A549 (cell line): Measurements from ENCODE around the gene ZNF672. TPM values are rescaled to one million over a fixed set of nuclear protein-coding genes. Genes with fewer than 3 reads are reported as not detected.

Experiments used
- ATAC-seq, 2 experiments: fragments of 200-7000 bp in 1 of 2; fragments of >200 bp in 1 of 2; cut with Nextera tagmentation in 1 of 2; cut with Tn5 transposase in 1 of 2; 3 replicates each; pipeline versions ENCODE4 v1.8.0 to v1.9.1; 2018 to 2020; ENCODE audit warnings: mild to moderate bottlenecking in 1 of 2, moderate library complexity in 1 of 2
- CTCF ChIA-PET: fragments of 300-600 bp; sonication (Branson Sonifier 250); formaldehyde crosslinking; extraction: SDS; loops from one replicate; lab custom pipeline; 2021; ENCODE audit warnings: antibody characterized with exemption, inconsistent platforms; lab: Yijun Ruan, JAX
- POLR2A ChIA-PET: fragments of 350-600 bp; formaldehyde crosslinking; extraction: SDS; loops from one replicate; lab custom pipeline; 2021; ENCODE audit warnings: antibody characterized with exemption, inconsistent platforms; lab: Yijun Ruan, JAX
- DNase-seq, 2 experiments: peaks; one replicate each; pipeline versions ENCODE4 v3.0.0 to v3.0.0-alpha.2; 2011 to 2016; ENCODE audit warnings: low read depth in 1 of 2, low spot score in 1 of 2
- FAIRE-seq: peaks from 2 replicates; lab custom pipeline; 2011; peaks lifted over from hg19 to GRCh38; lab: Jason Lieb, UNC
- H3K27ac ChIP-seq, 2 experiments: fragments of >200 bp; sonication (Bioruptor Twin); formaldehyde crosslinking; 3 replicates each; pipeline ENCODE4 v1.5.1; 2016 to 2017
- H3K4me1 ChIP-seq: fragments of >200 bp; sonication (Bioruptor Twin); formaldehyde crosslinking; 3 replicates; pipeline ENCODE4 v1.6.1; 2016
- H3K4me2 ChIP-seq: fragments of >200 bp; sonication (Bioruptor Twin); formaldehyde crosslinking; 3 replicates; pipeline ENCODE4 v1.6.1; 2016
- H3K4me3 ChIP-seq: fragments of >200 bp; sonication (Bioruptor Twin); formaldehyde crosslinking; 3 replicates; pipeline ENCODE4 v1.5.1; 2016
- H3K9me3 ChIP-seq: fragments of >200 bp; sonication (Bioruptor Twin); formaldehyde crosslinking; 3 replicates; pipeline ENCODE4 v1.6.1; 2016
- BHLHE40 ChIP-seq: IDR thresholded peaks from 2 replicates; pipeline ENCODE4 v1.6.1; 2012; ENCODE audit warnings: low read depth, low read length, inconsistent platforms
- CHD4 ChIP-seq: fragments of 200-600 bp; sonication (generic); IDR thresholded peaks from 2 replicates; pipeline ENCODE4 v1.6.1; 2016; ENCODE audit warnings: antibody characterized with exemption, mild to moderate bottlenecking, borderline replicate concordance
- EHF ChIP-seq: fragments of 250-450 bp; sonication (Bioruptor Pico); IDR thresholded peaks from 2 replicates; pipeline ENCODE4 v1.5.0; 2020; ENCODE audit warnings: mild to moderate bottlenecking
- JUNB ChIP-seq: fragments of >200 bp; sonication (Bioruptor Twin); formaldehyde crosslinking; IDR thresholded peaks from 2 replicates; pipeline ENCODE4 v1.6.1; 2016
- KDM5A ChIP-seq: fragments of 200-600 bp; sonication (generic); IDR thresholded peaks from 2 replicates; pipeline ENCODE4 v1.6.1; 2016; ENCODE audit warnings: antibody characterized with exemption, mild to moderate bottlenecking
- MAFK ChIP-seq: fragments of 450-650 bp; IDR thresholded peaks from 2 replicates; pipeline ENCODE4 v1.6.1; 2014; ENCODE audit not compliant: partially characterized antibody
- NPAS2 ChIP-seq: fragments of 250-450 bp; sonication (Bioruptor Pico); IDR thresholded peaks from 2 replicates; pipeline ENCODE4 v1.8.0; 2022; ENCODE audit warnings: mild to moderate bottlenecking, moderate library complexity, borderline replicate concordance
- NR3C1 ChIP-seq: fragments of >200 bp; sonication (Bioruptor Twin); formaldehyde crosslinking; IDR thresholded peaks from 3 replicates; pipeline ENCODE4 v1.6.1; 2017
- PHF8 ChIP-seq: fragments of 200-600 bp; sonication (generic); IDR thresholded peaks from 2 replicates; pipeline ENCODE4 v1.6.1; 2016; ENCODE audit warnings: low read depth, mild to moderate bottlenecking, antibody characterized with exemption, moderate library complexity, borderline replicate concordance
- RAD21 ChIP-seq, 2 experiments: fragments of >200 bp in 1 of 2; sonication (Bioruptor Twin) in 1 of 2; formaldehyde crosslinking in 1 of 2; IDR thresholded peaks in 1 of 2; conservative IDR thresholded peaks in 1 of 2; 2 replicates in 1 of 2; 3 replicates in 1 of 2; pipeline ENCODE4 v1.6.1; 2012 to 2018; ENCODE audit warnings: inconsistent platforms in 1 of 2
- RARB ChIP-seq: fragments of 250-450 bp; sonication (Bioruptor Pico); IDR thresholded peaks from 2 replicates; pipeline ENCODE4 v1.8.0; 2021; ENCODE audit warnings: mild to moderate bottlenecking, moderate library complexity
- RCOR1 ChIP-seq: fragments of 150-350 bp; IDR thresholded peaks from 2 replicates; pipeline ENCODE4 v1.6.1; 2014; ENCODE audit warnings: antibody characterized with exemption, low read length, low read depth
- SMC3 ChIP-seq: fragments of >200 bp; sonication (Bioruptor Twin); formaldehyde crosslinking; IDR thresholded peaks from 3 replicates; pipeline ENCODE4 v1.6.1; 2018; ENCODE audit warnings: inconsistent platforms
- SREBF2 ChIP-seq: fragments of 450-650 bp; IDR thresholded peaks from 2 replicates; pipeline ENCODE4 v1.6.1; 2014; ENCODE audit warnings: mild to moderate bottlenecking, moderate library complexity
- TP53 ChIP-seq: fragments of 250-450 bp; sonication (Bioruptor Pico); IDR thresholded peaks from 2 replicates; pipeline ENCODE4 v1.5.0; 2021; ENCODE audit warnings: mild to moderate bottlenecking, moderate library complexity
- ZFP36 ChIP-seq: fragments of 450-650 bp; IDR thresholded peaks from 2 replicates; pipeline ENCODE4 v1.6.1; 2014; ENCODE audit warnings: borderline replicate concordance; ENCODE audit not compliant: partially characterized antibody
- WGBS: methylation state at CpG from one replicate; pipeline ENCODE4 v1.1.6; 2017; ENCODE audit errors: missing lambda C conversion rate; 5-methylcytosine and 5-hydroxymethylcytosine counted together
- polyA plus RNA-seq, 4 experiments: library from polyadenylated mRNA; depleted of rRNA in 3 of 4; stranded (reverse); fragments of >200 nt; fragmentation: RNase III in 1 of 4; extraction: RNeasy Plus Mini Kit Qiagen cat#74134 plus additional on column Dnase treatment in 1 of 4; gene quantifications; 2 replicates in 3 of 4; 3 replicates in 1 of 4; pipeline ENCODE4 v1.2.3, GENCODE V29; 2011 to 2017
- TF ChIP-seq, protein P1 (sequence below): fragments of 450-650 bp; IDR thresholded peaks from 2 replicates; pipeline ENCODE4 v1.6.1; 2014; ENCODE audit warnings: antibody characterized with exemption
- TF ChIP-seq, protein P2 (sequence below): fragments of 250-450 bp; sonication (Bioruptor Pico); IDR thresholded peaks from 2 replicates; pipeline ENCODE4 v1.5.0; 2021; ENCODE audit warnings: mild to moderate bottlenecking, moderate library complexity, borderline replicate concordance
- TF ChIP-seq, protein P3 (sequence below): fragments of >200 bp; sonication (Bioruptor Twin); formaldehyde crosslinking; IDR thresholded peaks from 3 replicates; pipeline ENCODE4 v1.5.1; 2016
- TF ChIP-seq, protein P4 (sequence below): fragments of >200 bp; sonication (Bioruptor Twin); formaldehyde crosslinking; IDR thresholded peaks from 3 replicates; pipeline ENCODE4 v1.6.1; 2016
- TF ChIP-seq, protein P5 (sequence below): fragments of 250-450 bp; sonication (Bioruptor Pico); IDR thresholded peaks from 2 replicates; pipeline ENCODE4 v1.5.0; 2020; ENCODE audit warnings: low read depth, mild to moderate bottlenecking, moderate library complexity

ZNF672 gene
- polyA plus RNA-seq, 2 of the 4 experiments (the other 2 are of a cell fraction), result 18.9 to 20.6 TPM

DNA sequence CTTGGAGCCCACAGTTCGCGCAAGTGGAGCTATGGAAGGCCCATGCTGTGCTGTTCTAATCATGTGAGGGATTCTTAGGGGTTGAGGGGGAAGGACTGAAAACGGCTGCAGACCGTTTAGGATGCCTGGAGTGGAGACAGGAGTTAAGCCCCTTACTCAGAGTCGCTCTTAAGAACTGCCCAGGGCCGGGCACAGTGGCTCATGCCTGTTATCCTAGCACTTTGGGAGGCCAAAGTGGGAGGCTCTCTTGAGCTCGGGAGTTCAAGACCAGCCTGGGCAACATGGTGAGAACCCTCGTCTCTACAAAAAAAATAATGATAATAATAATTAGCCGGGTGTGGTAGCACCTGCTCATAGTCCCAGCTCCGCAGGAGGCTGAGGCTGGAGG is 1.1 kb downstream of the ZNF672 start:
- ChIA-PET POLR2A (interaction anchor here (2.8 to 3.5 kb wide), 3 partner anchors 11 to 20 kb away, joined by 44 to 60 read pairs (median 53); partner anchors contain the start of genes SH3BP5L and ZNF692), CTCF (interaction anchor here (4.8 to 6.7 kb wide), 2 partner anchors 12 to 20 kb away, joined by 46 to 48 read pairs; partner anchors contain the start of genes SH3BP5L and ZNF692)
- Histone ChIP-seq H3K4me1 (peaks cover 10% of the 10 kb centered on the region; the same call in 2 of the 3 replicates), H3K9me3 (no peaks in the 10 kb centered on the region), H3K27ac (peak overlapping the region; percentile 94 to 95), H3K4me3 (peak overlapping the region; percentile 88), H3K4me2 (peak overlapping the region; percentile 59)
- DNase-seq (no peak), ATAC-seq (no peak), FAIRE-seq (no peak)
- TF ChIP-seq, protein P1, sequence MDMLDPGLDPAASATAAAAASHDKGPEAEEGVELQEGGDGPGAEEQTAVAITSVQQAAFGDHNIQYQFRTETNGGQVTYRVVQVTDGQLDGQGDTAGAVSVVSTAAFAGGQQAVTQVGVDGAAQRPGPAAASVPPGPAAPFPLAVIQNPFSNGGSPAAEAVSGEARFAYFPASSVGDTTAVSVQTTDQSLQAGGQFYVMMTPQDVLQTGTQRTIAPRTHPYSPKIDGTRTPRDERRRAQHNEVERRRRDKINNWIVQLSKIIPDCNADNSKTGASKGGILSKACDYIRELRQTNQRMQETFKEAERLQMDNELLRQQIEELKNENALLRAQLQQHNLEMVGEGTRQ, result peak; percentile 9; the same call in 1 of the 2 replicates
- TF ChIP-seq, protein P2, sequence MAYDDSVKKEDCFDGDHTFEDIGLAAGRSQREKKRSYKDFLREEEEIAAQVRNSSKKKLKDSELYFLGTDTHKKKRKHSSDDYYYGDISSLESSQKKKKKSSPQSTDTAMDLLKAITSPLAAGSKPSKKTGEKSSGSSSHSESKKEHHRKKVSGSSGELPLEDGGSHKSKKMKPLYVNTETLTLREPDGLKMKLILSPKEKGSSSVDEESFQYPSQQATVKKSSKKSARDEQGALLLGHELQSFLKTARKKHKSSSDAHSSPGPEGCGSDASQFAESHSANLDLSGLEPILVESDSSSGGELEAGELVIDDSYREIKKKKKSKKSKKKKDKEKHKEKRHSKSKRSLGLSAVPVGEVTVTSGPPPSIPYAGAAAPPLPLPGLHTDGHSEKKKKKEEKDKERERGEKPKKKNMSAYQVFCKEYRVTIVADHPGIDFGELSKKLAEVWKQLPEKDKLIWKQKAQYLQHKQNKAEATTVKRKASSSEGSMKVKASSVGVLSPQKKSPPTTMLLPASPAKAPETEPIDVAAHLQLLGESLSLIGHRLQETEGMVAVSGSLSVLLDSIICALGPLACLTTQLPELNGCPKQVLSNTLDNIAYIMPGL (CRISPR knock-in tag), result no peak
- WGBS, result 5% methylated on average over 10 of the region's 10 CpGs

DNA sequence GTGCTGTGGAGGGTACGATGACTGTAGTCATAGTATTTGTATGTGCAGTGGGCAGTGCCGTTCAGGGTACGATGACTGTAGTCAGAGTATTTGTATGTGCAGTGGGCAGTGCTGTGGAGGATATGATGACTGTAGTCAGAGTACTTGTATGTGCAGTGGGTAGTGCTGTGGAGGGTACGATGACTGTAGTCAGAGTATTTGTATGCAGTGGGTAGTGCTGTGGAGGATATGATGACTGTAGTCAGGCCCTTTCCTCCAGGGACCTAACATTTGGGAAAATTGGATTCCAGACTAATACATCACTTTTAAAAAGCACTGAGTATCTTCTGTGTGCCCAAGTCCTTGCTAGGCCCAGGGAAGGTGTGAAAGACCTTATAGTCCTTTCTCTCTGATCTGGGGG is 2.9 kb downstream of the ZNF672 start:
- Histone ChIP-seq H3K4me2 (no peak overlapping the region), H3K4me1 (peaks cover 10% of the 10 kb centered on the region; the same call in 2 of the 3 replicates), H3K4me3 (no peak overlapping the region), H3K9me3 (no peaks in the 10 kb centered on the region), H3K27ac (no peak overlapping the region)
- CTCF ChIA-PET, result interaction anchor here (1.2 to 6.7 kb wide), 6 partner anchors 9 to 32 kb away, joined by 3 to 48 read pairs (median 11); partner anchors contain the start of genes SH3BP5L and ZNF692
- POLR2A ChIA-PET, result interaction anchor here (1.5 kb wide), 1 partner anchor 18 kb away, joined by 4 read pairs; the partner anchor contains the start of gene ZNF692
- DNase-seq (no peak), ATAC-seq (no peak), FAIRE-seq (no peak)
- TF ChIP-seq MAFK (no peak), BHLHE40 (no peak), SMC3 (no peak), NPAS2 (no peak), KDM5A (no peak), SREBF2 (no peak), JUNB (no peak)
- TF ChIP-seq, protein P3, sequence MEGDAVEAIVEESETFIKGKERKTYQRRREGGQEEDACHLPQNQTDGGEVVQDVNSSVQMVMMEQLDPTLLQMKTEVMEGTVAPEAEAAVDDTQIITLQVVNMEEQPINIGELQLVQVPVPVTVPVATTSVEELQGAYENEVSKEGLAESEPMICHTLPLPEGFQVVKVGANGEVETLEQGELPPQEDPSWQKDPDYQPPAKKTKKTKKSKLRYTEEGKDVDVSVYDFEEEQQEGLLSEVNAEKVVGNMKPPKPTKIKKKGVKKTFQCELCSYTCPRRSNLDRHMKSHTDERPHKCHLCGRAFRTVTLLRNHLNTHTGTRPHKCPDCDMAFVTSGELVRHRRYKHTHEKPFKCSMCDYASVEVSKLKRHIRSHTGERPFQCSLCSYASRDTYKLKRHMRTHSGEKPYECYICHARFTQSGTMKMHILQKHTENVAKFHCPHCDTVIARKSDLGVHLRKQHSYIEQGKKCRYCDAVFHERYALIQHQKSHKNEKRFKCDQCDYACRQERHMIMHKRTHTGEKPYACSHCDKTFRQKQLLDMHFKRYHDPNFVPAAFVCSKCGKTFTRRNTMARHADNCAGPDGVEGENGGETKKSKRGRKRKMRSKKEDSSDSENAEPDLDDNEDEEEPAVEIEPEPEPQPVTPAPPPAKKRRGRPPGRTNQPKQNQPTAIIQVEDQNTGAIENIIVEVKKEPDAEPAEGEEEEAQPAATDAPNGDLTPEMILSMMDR, result no peak
- TF ChIP-seq, protein P4, sequence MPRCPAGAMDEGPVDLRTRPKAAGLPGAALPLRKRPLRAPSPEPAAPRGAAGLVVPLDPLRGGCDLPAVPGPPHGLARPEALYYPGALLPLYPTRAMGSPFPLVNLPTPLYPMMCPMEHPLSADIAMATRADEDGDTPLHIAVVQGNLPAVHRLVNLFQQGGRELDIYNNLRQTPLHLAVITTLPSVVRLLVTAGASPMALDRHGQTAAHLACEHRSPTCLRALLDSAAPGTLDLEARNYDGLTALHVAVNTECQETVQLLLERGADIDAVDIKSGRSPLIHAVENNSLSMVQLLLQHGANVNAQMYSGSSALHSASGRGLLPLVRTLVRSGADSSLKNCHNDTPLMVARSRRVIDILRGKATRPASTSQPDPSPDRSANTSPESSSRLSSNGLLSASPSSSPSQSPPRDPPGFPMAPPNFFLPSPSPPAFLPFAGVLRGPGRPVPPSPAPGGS, result no peak
- WGBS, result 83% methylated on average over 4 of the region's 4 CpGs

DNA sequence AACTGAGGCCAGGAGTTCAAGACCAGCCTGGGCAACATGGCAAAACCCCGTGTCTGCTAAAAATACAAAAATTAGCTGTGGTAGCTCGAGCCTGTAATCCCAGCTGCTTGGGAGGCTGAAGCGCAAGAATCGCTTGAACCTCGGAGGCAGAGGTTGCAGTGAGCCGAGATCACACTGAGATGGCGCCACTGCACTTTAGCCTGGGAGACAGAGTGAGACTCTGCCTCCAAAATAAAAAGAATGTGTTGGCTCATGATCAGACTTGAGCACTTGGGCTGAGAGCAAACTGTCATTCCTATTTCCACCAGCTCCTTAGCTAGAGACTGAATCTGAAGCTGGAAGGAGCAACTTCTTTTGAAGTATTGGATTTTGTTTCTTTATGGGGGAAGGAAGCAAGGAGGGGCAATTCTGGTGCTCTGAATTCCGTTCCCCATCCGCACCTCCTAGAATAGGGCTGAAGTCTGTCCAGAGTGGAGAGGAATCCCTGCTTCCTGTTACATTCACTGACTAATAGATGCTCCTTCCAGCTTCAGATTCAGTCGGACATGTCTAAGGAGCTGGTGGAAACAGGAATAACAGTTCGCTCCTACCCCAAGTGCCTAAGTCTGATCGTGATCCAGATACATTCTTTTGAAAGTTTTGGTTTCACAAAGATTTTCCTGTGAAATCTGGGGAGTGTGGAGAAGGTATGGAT is 3.8 kb downstream of the ZNF672 start:
- ATAC-seq, result no peak
- H3K4me3 ChIP-seq, result no peak overlapping the region
- POLR2A ChIA-PET, result interaction anchor here (1.5 kb wide), 1 partner anchor 17 kb away, joined by 4 read pairs; the partner anchor contains the start of gene ZNF692
- TF ChIP-seq EHF, result no peak
- TF ChIP-seq, protein P5, sequence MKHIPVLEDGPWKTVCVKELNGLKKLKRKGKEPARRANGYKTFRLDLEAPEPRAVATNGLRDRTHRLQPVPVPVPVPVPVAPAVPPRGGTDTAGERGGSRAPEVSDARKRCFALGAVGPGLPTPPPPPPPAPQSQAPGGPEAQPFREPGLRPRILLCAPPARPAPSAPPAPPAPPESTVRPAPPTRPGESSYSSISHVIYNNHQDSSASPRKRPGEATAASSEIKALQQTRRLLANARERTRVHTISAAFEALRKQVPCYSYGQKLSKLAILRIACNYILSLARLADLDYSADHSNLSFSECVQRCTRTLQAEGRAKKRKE (CRISPR knock-in tag), result no peak
- no peak for TF ChIP-seq NR3C1
- TF ChIP-seq NPAS2, result no peak
- TF ChIP-seq MAFK, result no peak
- no peak for TF ChIP-seq TP53
- TF ChIP-seq CHD4, result no peak
- TF ChIP-seq RCOR1, result no peak
- 0 out of 3 replicates have a peak, but pooled peaks have one; percentile 10 for TF ChIP-seq SMC3
- TF ChIP-seq PHF8, result no peak
- TF ChIP-seq RARB (CRISPR knock-in tag), result no peak
- no peak for TF ChIP-seq ZFP36
- peak; percentile 37 to 67; a peak in 3 of 5 replicates for TF ChIP-seq RAD21 (conservative IDR thresholded peaks at IDR 0.05 in 1 of 2, IDR thresholded peaks at IDR 0.05 in 1 of 2)
- TF ChIP-seq, protein P3, result peak; percentile 37; the same call in 2 of the 3 replicates
- TF ChIP-seq, all 56 proteins: peak for 3
- FAIRE-seq (no peak), DNase-seq (peak in 1 of 2 experiments; percentile 55)
- no peak overlapping the region for H3K4me2 ChIP-seq
- H3K27ac ChIP-seq, result no peak overlapping the region
- H3K4me1 ChIP-seq, result peaks cover 10% of the 10 kb centered on the region; the same call in 2 of the 3 replicates
- H3K9me3 ChIP-seq, result no peaks in the 10 kb centered on the region
- CTCF ChIA-PET, result interaction anchor here (0.6 to 6.7 kb wide), 10 partner anchors 9 to 84 kb away, joined by 3 to 46 read pairs (median 4); partner anchors contain the start of gene ZNF692
- WGBS, result 71% methylated on average over 12 of the region's 12 CpGs
